Activated CD4-positive, alpha-beta T cell treated with anti-CD3 and anti-CD28 coated beads, Interleukin-2, amount 10 ng/mL, durations not matched to agents 7 days and 5 days (primary cell): ENCODE results near the gene TIPARP. TPM values are rescaled to one million over a fixed set of nuclear protein-coding genes. Genes with fewer than 3 reads are reported as not detected.
"Not testable (repeated sequence)": the region's sequence is repeated elsewhere in the genome, so short reads cannot be mapped to it uniquely, and the experiment has no call there.

ENCODE experiments used
- CTCF ChIA-PET: fragments of 350-600 bp; sonication (Branson Sonifier 250); formaldehyde crosslinking; loops from one replicate; lab custom pipeline; 2021; ENCODE audit warnings: antibody characterized with exemption; lab: Charles Lee
- POLR2A ChIA-PET: fragments of 350-600 bp; sonication (Branson Sonifier 250); formaldehyde crosslinking; loops from one replicate; lab custom pipeline; 2021; ENCODE audit warnings: antibody characterized with exemption; lab: Charles Lee
- DNase-seq: peaks from one replicate; pipeline ENCODE4 v3.0.0-alpha.2; 2020
- H3K27ac Mint-ChIP-seq: one replicate; pipeline ENCODE4 v1.8.0; 2021; ENCODE audit warnings: mild to moderate bottlenecking, moderate library complexity, mixed read lengths
- H3K27me3 Mint-ChIP-seq: one replicate; pipeline ENCODE4 v1.8.0; 2021; ENCODE audit warnings: mixed read lengths
- H3K36me3 Mint-ChIP-seq: one replicate; pipeline ENCODE4 v1.8.0; 2021; ENCODE audit warnings: low read depth, mixed read lengths
- H3K4me1 Mint-ChIP-seq: one replicate; pipeline ENCODE4 v1.8.0; 2021; ENCODE audit warnings: mixed read lengths
- H3K4me3 Mint-ChIP-seq: one replicate; pipeline ENCODE4 v1.8.0; 2021; ENCODE audit warnings: mild to moderate bottlenecking, moderate library complexity, mixed read lengths
- H3K9me3 Mint-ChIP-seq: one replicate; pipeline ENCODE4 v1.8.0; 2021; ENCODE audit warnings: mixed read lengths
- total RNA-seq, 2 experiments: library from RNA; stranded (reverse); gene quantifications; one replicate each; pipeline ENCODE4 v1.2.3, GENCODE V29; 2021

TIPARP gene
- total RNA-seq, 2 experiments from 2014 or later, result 58.0 to 66.0 TPM

DNA sequence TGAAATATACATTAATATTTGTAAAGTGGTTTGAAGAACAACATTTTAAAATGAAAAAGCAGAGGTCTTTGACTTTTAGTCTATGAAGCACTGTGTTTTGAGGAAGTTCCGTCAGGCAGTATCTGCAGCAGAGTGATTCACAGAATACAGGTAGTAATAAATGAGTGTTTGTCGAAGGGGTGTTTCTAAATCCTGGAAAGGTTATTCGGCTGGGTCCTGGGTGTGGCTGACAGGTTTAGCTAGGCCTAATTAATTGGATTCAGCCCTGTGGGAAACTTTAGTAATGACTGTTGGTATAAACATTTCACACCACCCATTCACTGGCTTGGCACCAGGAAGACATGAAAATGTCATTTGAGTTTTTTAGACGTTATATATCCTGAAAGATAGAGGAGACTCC is 51.3 kb downstream of the TIPARP start:
- no peak for DNase-seq

GRCh38 chr3:156726456-156726855 is 52.1 kb downstream of the TIPARP start:
- Mint-ChIP-seq H3K36me3 (peaks cover 27% of the 10 kb centered on the region), H3K27ac (no peak overlapping the region), H3K4me1 (peaks cover 11% of the 10 kb centered on the region), H3K27me3 (no peaks in the 10 kb centered on the region), H3K4me3 (no peak overlapping the region), H3K9me3 (peaks cover 2% of the 10 kb centered on the region)
- ChIA-PET CTCF (no interaction called here), POLR2A (no interaction called here)
- DNase-seq, result no peak

More for the DNA sequence above, 51.3 kb downstream of the TIPARP start:
- Mint-ChIP-seq H3K27ac (no peak overlapping the region), H3K27me3 (no peaks in the 10 kb centered on the region), H3K4me3 (no peak overlapping the region), H3K9me3 (peaks cover 2% of the 10 kb centered on the region), H3K36me3 (peaks cover 27% of the 10 kb centered on the region), H3K4me1 (peaks cover 14% of the 10 kb centered on the region)
- POLR2A ChIA-PET, result no interaction called here
- CTCF ChIA-PET, result no interaction called here

GRCh38 chr3:156727519-156728205 is 53.3 kb downstream of the TIPARP start:
- H3K27me3 Mint-ChIP-seq, result no peaks in the 10 kb centered on the region
- peaks cover 22% of the 10 kb centered on the region for H3K36me3 Mint-ChIP-seq
- no peak overlapping the region for H3K4me3 Mint-ChIP-seq
- ChIA-PET CTCF (interaction anchor here (0.7 to 1.8 kb wide), 5 partner anchors 9 to 410 kb away, joined by 3 to 5 read pairs (median 3); no protein-coding TSS in a partner anchor), POLR2A (no interaction called here)
- H3K4me1 Mint-ChIP-seq, result peaks cover 9% of the 10 kb centered on the region
- H3K27ac Mint-ChIP-seq, result no peak overlapping the region
- no peak for DNase-seq
- H3K9me3 Mint-ChIP-seq, result peaks cover 2% of the 10 kb centered on the region

DNA sequence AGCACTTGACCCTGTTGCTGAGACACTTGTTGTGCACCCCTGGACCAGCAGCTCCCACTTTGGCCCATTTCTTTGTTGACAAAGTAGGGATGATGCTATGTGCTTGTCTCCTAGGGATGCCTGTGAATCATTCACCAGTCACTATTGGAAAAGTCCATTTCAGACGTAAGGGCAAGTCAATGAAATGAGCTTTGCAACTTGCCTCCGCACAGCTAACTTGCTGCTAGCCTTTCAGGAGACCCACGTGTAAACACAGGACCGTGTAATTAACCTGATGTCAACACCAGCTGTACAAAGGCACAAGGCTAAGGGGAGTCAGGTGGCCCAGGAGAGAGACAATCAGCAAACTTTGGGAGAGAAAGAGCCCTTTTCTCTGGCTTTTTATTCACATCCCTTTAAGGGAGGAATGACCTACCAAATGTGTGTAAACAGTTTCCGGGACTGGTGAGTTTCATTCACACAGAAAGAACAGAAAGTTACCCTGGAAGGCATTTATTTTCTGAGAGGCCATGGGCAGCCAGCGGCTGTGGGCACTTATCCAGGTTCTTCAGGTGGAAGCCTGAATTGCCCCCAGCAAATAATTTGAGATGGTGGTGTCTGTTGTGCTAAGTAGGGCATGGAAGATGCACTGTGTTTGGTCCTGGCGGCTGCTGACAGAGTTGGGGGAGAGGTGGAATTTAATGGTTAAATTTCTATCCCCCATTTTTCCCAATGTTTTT is 54.0 kb downstream of the TIPARP start:
- H3K36me3 Mint-ChIP-seq, result peaks cover 21% of the 10 kb centered on the region
- H3K27me3 Mint-ChIP-seq, result no peaks in the 10 kb centered on the region
- CTCF ChIA-PET, result interaction anchor here (0.8 to 1.8 kb wide), 4 partner anchors 10 to 409 kb away, joined by 3 to 5 read pairs (median 3); no protein-coding TSS in a partner anchor
- H3K4me1 Mint-ChIP-seq, result peaks cover 8% of the 10 kb centered on the region
- no peak overlapping the region for H3K4me3 Mint-ChIP-seq
- H3K27ac Mint-ChIP-seq, result no peak overlapping the region
- peaks cover 2% of the 10 kb centered on the region for H3K9me3 Mint-ChIP-seq
- no peak for DNase-seq
- POLR2A ChIA-PET, result no interaction called here

DNA sequence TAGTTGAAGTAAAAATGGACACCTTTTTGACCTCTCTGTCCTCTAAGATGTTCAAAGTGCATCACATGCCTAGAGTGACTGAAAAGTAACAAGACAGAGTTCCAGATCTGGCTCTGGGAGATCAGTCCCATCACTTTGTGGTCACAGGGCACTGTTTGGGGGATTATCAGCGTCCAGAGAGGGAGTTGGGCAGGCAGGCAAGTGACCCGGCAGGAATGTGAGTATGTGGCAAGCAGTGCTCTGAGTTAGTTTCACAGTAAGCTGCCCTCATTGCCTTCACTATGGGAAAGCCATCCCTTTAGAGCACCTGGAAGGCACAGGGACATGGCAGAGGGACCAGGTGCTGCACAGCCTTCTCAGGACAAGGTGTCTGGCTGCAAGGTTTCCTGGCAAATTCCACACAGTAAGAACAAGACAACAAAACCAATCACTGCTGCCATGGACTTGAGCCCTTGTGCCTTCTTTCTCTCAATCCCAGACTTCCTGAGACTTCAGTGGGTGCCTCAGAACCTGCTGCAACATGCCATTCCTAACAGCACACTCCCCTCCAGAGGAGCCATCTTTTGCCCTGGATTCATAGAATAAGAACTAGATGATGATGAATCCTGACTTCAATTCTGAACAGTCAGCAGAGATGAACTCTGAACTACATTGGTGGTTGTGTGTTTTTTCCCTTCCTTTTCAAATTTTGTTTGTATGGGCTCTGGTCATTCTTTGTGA is 55.2 kb downstream of the TIPARP start:
- H3K9me3 Mint-ChIP-seq, result peaks cover 2% of the 10 kb centered on the region
- DNase-seq, result no peak
- H3K4me1 Mint-ChIP-seq, result peaks cover 8% of the 10 kb centered on the region
- no peaks in the 10 kb centered on the region for H3K27me3 Mint-ChIP-seq
- H3K36me3 Mint-ChIP-seq, result peaks cover 14% of the 10 kb centered on the region
- H3K27ac Mint-ChIP-seq, result no peak overlapping the region
- POLR2A ChIA-PET, result no interaction called here
- CTCF ChIA-PET, result interaction anchor here (1.6 kb wide), 1 partner anchor 54 kb away, joined by 4 read pairs; no protein-coding TSS in a partner anchor
- no peak overlapping the region for H3K4me3 Mint-ChIP-seq

DNA sequence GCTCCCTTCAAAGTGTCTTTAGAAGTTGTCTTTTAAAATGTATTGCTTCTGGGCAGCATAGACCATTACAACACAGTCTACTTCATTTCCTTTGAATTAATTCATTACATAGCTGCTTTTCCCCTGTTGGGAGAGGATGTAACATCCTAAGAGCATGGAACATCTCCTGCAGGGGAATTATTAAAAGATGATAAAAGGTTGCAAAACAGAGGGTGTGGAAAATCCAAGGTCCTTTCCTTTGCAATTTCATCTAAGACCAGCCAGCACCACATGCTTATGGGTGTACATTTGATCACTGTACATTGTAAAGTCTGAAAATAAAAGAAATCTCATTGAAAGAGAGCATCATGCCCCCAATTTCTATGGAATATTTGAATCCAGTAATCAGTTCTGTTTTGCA is 57.4 kb downstream of the TIPARP start:
- Mint-ChIP-seq H3K27ac (no peak overlapping the region), H3K4me3 (no peak overlapping the region), H3K36me3 (peaks cover 6% of the 10 kb centered on the region), H3K9me3 (peaks cover 2% of the 10 kb centered on the region), H3K27me3 (no peaks in the 10 kb centered on the region), H3K4me1 (peaks cover 8% of the 10 kb centered on the region)
- DNase-seq, result no peak
- POLR2A ChIA-PET, result no interaction called here
- CTCF ChIA-PET, result no interaction called here

DNA sequence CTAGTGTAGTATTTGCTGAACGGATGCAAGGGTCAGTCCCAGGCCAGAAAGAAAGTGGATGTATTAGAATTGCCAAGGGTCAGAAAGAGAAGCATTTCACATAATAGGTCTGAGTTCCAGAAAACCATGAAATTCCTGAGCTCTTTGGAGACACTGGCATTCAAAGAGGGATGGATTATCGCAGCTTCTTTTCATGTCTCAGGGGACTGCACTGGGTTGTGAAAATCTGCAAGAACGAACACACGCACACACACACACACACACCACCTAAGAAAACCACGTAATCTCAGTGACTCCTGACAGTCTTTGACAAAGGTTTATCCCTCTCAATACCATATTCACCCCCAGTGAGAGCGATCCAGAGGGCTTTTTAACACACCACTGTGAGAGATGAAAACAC is 57.9 kb downstream of the TIPARP start:
- Mint-ChIP-seq H3K4me3 (no peak overlapping the region), H3K27me3 (no peaks in the 10 kb centered on the region), H3K36me3 (peaks cover 3% of the 10 kb centered on the region), H3K27ac (no peak overlapping the region), H3K9me3 (peaks cover 2% of the 10 kb centered on the region), H3K4me1 (peaks cover 8% of the 10 kb centered on the region)
- no peak for DNase-seq
- CTCF ChIA-PET, result interaction anchor here (0.8 kb wide), 1 partner anchor 15 kb away, joined by 3 read pairs; no protein-coding TSS in a partner anchor
- POLR2A ChIA-PET, result no interaction called here

GRCh38 chr3:156732715-156733421 is 58.5 kb downstream of the TIPARP start:
- POLR2A ChIA-PET, result no interaction called here
- Mint-ChIP-seq H3K4me1 (peaks cover 8% of the 10 kb centered on the region), H3K9me3 (peaks cover 1% of the 10 kb centered on the region), H3K4me3 (no peak overlapping the region), H3K27me3 (no peaks in the 10 kb centered on the region), H3K27ac (no peak overlapping the region), H3K36me3 (peaks cover 1% of the 10 kb centered on the region)
- peak; percentile 10 for DNase-seq
- CTCF ChIA-PET, result interaction anchor here (0.8 kb wide), 1 partner anchor 15 kb away, joined by 3 read pairs; no protein-coding TSS in a partner anchor

DNA sequence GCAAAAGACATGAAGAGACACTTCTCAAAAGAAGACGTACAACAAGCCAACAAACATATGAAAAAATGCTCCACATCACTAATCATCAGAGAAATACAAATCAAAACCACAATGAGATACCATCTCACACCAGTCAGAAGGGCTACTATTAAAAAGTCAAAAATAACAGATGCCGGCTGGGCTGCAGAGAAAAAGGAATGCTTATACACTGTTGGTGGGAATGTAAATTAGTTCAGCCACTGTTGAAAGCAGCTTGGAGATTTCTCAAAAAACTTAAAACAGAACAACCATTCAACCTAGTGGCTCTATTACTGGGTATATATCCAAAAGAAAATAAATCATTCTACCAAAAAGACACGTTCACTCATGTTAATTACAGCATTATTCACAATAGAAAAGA is 60.3 kb downstream of the TIPARP start:
- H3K36me3 Mint-ChIP-seq, H3K27ac Mint-ChIP-seq, H3K4me3 Mint-ChIP-seq, H3K27me3 Mint-ChIP-seq, POLR2A ChIA-PET, H3K9me3 Mint-ChIP-seq, DNase-seq, H3K4me1 Mint-ChIP-seq: not testable (repeated sequence)
- CTCF ChIA-PET, result interaction anchor here (1.8 kb wide), 1 partner anchor 16 kb away, joined by 4 read pairs; no protein-coding TSS in a partner anchor

DNA sequence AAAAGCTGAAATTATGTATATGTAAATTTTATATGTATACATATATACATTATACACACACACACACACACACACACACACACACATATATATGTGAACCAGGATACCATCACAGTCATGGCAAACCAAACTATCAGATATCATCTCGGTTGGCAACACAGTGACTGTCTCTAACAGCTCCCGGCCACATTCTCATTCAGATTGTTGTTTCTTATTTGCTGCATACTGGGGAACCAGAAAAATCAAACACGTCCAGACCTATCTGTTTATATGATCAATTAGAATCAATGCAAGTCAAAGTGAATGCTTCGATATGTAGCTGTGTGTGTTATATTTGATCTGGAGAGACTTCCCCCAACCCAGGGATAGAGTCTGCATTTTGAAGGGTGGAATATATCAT is 61.1 kb downstream of the TIPARP start:
- ChIA-PET POLR2A (no interaction called here), CTCF (interaction anchor here (1.3 to 1.8 kb wide), 2 partner anchors 17 to 72 kb away, joined by 4 read pairs; no protein-coding TSS in a partner anchor)
- peaks cover 8% of the 10 kb centered on the region for H3K4me1 Mint-ChIP-seq
- H3K27ac Mint-ChIP-seq, result no peak overlapping the region
- H3K36me3 Mint-ChIP-seq, result no peaks in the 10 kb centered on the region
- no peak for DNase-seq
- no peaks in the 10 kb centered on the region for H3K27me3 Mint-ChIP-seq
- H3K9me3 Mint-ChIP-seq, result peaks cover 1% of the 10 kb centered on the region
- no peak overlapping the region for H3K4me3 Mint-ChIP-seq

DNA sequence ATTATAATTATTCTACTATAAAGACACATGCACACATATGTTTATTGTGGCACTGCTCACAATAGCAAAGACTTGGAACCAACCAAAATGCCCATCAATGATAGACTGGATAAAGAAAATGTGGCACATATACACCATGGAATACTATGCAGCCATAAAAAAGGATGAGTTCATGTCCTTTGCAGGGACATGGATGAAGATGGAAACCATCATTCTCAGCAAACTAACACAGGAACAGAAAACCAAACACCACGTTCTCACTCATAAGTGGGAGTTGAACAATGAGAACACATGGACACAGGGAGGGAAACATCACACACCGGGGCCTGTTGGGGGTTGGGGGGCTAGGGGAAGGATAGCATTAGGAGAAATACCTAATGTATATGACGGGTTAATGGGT is 62.7 kb downstream of the TIPARP start:
- POLR2A ChIA-PET, H3K27me3 Mint-ChIP-seq, H3K36me3 Mint-ChIP-seq, DNase-seq, H3K4me1 Mint-ChIP-seq, CTCF ChIA-PET, H3K9me3 Mint-ChIP-seq, H3K4me3 Mint-ChIP-seq, H3K27ac Mint-ChIP-seq: not testable (repeated sequence)

DNA sequence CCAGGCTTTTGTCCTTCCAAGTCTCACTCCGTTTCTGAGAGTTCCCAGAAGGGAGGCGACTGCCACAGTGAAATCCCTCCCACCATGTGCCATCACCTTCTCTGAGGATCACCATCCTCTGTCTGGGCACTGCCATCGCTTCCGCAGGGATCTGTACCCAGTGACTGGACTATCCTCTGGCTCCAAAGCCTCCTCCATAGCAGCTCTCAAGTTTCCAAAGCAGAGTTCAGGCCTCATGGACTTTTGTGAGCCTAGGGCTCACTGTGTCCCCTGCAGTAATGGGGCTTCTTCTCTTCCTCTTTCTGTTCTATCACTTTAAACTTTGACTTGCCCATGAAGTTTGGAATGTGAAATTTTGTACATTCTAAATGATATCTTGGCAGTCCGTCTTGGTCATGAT is 63.9 kb downstream of the TIPARP start:
- H3K4me1 Mint-ChIP-seq, result no peaks in the 10 kb centered on the region
- ChIA-PET CTCF (no interaction called here), POLR2A (no interaction called here)
- peaks cover 5% of the 10 kb centered on the region for H3K9me3 Mint-ChIP-seq
- DNase-seq, result no peak
- H3K27me3 Mint-ChIP-seq, result no peaks in the 10 kb centered on the region
- no peak overlapping the region for H3K4me3 Mint-ChIP-seq
- no peak overlapping the region for H3K27ac Mint-ChIP-seq
- H3K36me3 Mint-ChIP-seq, result peaks cover 2% of the 10 kb centered on the region
